ENCODE data around the gene FHOD3. TPM values are rescaled to one million over a fixed set of nuclear protein-coding genes. Genes with fewer than 3 reads are reported as not detected.
"Not testable (repeated sequence)": the region's sequence is repeated elsewhere in the genome, so short reads cannot be mapped to it uniquely, and the experiment has no call there.

FHOD3 gene
- polyA plus RNA-seq, 1 donor, result 42.9 TPM

DNA sequence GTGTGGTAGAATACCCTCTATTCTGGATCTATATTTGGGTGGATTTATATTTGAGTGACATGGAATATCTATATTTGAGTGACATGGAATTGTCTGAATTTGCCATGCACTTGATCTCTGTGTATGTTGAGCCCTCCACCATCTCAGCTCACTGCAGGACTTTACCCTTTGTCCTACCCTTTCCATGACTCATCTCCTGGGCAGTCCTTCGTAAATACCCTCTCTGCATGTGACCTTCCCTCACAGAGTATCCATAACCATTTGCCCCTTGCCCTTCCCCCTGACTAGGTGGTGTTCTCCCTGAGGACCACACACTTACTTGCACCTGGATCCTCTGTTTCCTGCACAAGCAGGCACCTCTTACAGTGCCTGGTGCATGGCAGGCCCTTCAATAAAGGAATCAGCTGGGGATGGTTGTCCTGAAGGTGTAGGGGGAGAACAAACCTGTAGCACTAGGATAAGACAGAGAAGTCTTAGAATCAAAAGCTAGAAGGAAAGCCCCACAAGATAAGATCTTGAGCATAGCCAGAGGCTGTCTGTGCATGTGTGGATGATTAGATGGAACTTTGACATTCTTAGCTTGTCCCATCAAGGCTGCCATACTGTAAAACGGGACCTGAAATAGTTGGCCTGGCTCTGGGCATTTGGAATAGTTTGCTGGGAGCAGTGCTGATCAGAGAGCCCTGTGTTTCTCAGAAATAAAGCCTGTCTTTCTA lies 230.4 kb downstream of the FHOD3 start:
- DNase-seq, result no peak

DNA sequence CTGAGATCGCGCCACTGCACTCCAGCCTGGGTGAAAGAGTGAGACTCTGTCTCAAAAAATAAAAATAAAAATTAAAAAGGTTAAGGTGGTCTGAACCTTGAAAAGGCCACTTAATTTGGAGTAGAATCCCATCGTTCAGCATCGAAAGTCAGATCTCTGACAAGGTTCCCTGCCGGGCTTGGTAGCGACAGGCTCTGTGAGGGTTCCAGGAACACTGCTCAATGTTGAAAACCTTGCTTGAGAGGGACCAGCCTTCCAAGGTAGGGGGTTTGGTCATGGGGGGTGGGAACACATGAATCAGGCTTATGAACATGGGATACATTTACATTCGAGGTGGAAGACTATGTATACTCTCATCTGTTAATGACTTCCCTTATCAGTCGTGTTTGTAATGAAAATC lies 232.2 kb downstream of the FHOD3 start:
- no peak for DNase-seq

DNA sequence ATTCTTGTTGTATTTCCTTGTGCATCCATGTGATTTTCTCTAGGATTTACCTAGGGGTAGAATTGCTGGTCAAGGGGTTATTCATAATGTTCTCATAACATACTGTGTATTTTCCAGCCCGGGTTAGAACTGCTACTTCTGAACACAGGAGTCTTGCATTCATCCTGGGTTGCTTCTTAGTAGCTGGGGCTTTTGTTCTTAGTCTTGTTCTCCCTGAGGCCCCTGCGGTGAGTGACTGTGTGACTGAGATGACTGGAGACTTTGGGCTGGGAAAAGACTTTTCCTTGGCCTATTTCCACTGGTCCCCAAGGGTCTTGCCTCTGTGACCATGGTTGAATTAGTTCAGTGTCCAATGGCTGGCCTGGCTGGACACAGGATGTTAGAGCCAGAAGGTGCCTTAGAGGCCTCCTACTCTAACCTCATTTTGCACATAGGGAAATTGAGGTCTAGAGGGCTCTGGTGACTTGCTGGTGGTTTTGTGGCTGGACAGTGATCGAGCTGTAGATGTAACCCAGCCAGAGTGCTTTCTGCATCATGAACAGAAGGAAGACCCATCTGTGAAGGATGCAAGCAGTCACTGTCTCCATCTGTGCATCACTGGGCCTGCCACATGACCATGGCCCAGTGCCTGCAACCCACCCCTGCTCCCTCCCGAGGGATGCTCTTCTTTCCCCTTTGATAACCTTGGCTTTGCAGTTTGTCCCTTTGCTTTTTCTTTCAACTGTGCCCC lies 233.3 kb downstream of the FHOD3 start:
- no peak for DNase-seq

DNA sequence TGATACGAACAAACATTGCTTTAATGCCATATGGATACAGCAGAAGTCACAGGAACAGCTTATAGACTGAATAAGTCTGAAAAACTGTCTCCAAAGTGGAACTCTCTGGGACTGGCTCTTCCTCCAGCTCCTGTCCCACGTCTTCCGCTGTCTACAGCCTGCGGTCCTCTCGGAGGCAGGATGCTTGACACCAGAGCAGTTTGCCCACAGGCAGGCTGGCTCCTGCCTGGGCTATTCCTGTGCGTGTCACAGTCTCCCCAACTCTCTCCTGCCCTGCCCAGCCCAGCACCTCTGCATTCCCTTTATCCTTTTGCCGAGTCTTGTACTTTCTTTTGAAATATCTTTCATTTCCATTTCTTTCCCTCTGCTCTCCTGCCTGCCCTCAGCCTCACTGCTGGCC lies 234.1 kb downstream of the FHOD3 start:
- DNase-seq, result no peak

DNA sequence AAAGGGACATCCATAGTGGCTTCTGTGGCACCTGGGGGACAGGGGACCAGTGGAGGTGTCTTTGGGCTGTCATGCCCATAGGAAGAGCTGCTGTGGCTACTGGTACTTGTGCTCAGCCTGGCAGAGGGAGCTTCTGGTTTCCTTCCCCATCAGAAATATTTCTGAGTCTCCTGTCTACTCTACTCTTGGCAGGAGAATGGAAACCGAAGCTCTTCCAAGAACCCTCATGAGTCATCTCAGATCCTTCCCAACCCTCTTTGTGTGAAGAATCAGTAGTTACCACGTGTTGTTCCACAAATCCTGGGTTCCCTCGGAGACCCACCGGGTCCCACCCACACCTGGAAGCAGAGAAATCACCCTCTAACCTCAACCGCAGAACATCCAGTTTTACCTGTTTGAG lies 234.9 kb downstream of the FHOD3 start:
- DNase-seq, result no peak

DNA sequence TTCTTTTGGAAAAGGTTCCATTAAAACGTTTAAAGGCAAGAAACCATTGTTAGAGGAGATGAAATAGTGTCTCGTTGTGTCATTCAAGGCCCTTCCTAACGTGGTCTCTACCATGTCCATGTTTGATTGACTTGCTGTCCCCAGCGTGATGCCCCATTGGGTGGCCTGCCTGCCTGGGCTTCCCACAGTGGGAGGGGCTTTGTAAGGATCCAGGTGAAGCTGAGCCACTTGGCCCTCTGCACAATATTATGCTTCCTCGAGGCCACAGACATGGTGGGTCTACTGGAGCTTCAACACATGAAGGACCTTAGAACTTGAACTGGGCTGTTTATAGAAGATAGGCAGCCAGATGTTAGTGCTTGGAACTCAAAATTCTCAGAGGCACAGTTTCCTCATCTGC lies 235.3 kb downstream of the FHOD3 start:
- no peak for DNase-seq

DNA sequence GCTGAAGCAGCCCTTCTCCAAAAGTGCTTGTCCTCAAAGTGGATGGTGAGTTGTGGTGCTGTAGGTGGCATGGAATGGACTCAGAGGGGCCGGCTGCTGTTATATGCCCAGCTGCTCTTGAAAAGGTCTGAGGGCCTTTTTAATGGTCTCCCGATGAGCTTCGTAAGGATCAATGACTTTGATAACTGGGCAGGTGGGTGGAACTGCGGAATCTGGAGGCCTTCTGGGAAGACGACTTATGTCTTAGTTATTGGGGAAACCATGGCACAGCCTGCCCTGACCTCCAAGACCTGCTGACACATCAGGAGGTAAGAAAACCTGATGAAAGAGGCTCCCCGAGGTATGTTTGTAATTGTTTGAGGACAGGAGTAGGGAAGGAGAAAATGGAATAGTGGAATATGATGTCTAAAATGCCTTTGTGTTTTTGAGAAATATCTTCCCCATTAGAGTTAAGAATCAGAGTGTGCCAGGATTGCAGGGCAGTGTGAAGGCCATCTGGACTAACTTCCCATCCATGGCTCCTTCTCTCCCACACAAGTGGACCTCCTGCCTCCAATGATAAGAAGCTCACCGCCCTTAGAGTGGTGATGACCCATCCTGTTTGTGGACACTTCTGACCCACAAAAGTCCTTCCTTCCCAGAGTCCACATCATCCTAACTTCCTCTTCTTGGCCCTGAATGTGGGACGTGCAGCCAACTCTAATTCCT lies 236.1 kb downstream of the FHOD3 start:
- no peak for DNase-seq

DNA sequence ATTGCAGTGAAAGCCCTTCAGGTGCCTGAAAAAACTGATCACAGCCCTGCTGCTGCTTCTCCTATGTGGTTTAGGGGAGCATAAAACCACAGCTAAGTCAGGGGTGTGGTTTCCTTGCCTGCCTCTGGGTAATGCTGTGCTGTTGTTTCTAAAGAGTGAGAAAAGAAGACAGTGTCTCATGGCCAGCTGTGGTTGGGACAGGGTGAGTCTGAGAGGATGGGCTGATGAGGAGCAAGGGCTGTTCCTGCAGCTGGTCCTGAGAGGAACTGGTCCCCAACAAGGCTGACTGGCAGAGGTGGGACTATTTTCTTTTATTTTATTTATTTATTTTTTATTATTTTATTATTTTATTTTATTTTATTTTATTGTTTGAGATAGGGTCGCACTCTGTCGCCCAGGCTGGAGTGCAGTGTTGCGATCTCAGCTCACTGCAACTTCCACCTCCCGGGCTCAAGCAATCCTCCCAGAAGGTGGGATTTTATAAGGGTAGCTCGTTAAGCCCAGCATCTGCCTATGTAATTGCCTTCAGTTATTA lies 236.7 kb downstream of the FHOD3 start:
- no peak for DNase-seq

DNA sequence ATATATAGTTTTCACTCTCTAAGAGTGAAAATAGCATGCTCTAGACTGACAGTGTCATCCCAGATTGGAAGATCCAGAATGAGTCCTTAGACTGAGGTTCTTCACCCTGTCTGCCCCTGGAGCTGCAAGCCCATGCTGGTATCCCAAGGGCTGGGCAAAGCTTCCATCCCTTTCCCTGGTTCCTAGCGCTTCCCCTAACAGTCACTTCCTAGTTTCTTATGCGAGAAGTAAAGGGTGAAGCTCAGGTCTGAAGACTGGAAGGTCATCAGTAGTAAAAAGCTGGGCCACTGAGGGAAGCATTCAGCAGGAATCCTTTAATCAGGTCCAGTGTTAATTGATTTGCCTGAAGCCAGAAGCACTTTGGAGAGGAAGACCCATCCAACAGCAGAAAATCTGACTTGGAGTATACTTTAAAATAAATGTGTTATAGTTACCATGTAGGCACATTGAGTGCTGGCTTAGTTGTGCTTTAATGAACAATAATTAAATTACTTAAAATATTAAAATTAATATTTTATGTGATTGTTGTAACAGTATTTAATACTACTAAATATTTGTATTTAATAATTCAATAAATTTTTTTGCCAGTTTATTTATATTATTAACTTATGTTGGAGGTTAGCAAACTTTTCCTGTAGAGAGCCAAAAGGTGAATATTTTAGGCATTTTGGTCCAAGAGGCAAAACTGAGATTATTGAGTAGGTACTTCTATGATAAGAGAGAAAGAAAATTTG lies 237.9 kb downstream of the FHOD3 start:
- DNase-seq, result no peak

DNA sequence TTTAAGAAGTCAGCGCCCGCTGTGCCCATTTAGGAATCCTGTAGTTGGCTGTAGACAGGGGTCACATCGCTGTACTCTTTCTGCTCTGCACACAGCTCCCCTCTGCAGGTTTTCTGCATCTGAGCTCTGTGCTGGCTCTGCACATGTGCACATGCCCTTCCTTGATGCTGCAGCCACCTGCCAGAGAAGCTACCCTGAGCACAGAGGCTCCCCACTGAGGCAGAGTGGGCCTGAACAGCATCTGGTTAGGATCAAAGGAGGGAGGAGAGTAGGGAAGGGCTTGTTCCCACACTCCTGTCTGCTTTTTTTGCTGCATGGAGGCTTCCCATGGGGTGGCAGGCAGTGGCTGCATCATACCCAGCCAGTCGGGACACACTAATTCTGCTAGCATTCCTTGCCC lies 238.9 kb downstream of the FHOD3 start:
- no peak for DNase-seq

DNA sequence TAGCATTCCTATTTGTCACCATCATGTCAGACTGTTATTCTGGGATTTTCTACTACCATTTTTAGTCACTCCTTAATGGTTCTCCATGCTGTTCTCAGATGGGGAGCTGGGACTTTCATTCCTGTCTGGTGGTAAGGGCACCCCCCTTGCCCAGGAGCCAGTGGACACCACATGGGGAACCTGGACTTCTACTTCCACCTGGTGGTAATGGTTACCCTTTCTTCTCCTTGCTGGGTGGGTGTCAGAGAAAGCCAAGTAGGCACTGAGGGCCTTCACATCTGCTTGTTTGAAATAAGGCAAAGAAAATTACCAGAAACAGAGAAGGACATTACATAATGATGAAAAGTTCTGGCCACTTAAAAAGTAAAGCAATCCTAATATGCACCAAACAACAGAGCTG lies 239.8 kb downstream of the FHOD3 start:
- DNase-seq, result no peak

DNA sequence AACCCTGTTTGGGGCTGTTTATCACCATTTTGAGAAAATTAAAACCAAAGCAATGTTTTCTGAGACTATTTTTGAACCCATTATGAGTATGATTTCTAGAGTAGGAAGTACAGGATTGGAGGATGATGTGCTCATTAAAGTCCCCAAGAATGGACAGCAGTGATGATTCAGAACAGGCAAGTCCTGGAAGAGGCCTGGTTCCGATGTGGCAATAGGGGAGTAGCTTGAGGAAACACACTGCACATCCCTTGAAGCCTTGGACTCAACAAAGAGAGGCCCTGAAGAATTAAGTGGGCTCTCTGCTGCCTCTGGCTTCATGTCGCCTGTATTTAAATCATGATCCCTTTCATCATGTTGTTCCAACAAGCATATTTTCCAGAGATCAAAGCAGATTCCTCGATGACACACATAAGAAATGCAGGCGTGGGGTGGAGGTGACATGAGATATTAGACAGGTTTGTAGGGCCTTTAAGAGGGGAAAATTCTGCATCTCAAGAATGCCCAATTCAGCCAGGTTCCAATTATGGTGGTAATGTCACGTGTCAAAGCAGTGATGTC lies 242.2 kb downstream of the FHOD3 start:
- no peak for DNase-seq

DNA sequence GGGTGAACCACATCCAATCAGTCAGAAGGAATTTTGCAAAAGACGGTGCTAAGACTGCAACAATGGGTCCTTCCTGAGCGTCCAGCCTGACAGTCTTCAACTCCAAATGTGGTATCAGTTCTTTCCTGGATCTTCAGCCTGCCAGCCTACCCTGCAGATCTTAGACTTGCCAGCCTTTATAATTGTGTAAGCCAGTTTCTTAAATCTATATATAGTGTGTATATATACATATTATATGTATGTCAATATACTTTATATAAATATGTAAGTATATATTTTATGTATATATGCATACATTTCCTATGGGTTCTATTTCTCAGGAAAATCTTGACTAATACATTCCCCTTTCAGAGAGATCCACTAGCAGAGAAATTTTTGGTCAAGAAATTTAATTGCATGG lies 245.5 kb downstream of the FHOD3 start:
- DNase-seq, result no peak

DNA sequence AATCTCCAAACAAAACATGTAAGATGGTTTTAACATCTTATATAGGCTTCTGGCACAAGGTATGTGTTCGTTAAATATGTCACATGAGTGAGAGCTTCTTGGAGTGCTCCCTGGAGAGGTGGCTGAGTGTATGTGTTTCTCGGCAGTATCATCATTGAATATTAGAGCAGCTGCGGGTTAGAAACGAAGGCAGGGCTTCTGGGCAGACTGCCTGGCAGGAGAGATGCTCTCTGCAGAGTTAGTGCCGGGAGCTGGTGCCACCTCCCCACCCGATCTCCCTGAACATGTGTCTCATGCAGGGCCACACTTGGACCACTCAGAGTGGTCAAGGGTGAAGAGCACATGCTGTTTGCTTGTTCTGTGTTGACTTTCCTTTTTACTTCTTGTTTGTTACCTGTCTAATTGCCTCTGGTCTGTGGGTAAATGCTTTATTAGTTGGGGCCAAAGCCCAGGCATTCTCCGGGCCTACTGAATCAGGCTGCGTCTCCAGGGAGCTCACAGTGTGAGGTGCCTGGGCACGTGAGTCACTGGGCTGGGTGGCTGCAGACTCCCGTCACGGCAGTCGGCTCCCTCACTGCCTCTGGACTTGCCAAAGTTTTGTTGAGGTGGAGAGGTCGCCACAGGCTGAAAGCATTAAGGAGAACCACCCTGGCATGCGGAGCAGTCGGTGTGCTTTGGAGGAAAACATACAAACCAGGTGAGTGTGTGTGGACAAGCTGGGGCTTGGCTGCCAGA lies 246.6 kb downstream of the FHOD3 start:
- DNase-seq, result no peak

DNA sequence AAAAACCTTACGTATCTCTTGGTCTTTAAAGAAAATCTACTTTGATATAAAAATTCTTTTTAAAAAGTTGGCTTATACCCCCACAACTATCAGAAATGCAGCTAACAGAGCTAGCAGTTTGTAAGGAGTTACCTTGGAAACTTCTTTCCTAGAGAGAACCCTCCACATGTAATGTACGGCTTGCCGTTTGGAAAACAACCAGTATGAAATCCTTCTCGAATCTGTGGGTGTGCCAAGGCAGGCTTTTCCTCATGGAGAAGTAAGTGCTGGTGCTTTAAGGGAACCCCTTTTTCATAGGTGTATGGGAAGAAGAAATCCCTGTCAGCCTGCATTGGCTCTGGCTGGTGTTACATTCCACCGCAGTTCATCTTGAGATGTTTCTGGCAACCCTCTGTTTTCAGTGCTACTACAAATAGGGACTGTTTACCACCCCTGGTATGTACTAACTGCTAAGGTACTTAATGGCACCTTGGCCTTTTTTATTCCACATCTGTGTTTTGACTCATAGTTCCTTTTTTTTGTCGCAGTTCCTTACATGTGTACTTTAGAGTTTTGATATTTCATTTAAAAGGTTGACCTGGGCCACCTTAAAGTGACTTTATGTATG lies 248.4 kb downstream of the FHOD3 start:
- no peak for DNase-seq

DNA sequence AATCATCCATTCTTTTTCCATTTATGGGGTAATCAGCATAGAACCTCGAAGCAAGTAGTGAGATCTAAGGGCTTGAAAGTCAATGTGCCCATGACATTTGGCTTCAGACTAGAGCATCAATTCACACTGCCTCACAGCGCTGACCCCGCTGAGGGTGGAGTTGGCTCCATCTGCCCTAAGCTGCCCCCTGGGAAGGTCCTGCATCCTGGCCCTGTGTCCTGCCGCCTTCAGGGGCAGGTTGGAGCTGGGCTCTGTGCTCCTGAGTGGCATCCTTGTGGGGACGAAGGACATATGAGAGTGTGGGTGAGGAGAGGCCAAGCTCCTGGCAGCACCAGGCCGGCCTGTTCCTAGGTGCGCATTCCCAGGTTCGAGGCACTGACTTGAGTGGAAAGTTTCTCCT lies 249.4 kb downstream of the FHOD3 start:
- no peak for DNase-seq

DNA sequence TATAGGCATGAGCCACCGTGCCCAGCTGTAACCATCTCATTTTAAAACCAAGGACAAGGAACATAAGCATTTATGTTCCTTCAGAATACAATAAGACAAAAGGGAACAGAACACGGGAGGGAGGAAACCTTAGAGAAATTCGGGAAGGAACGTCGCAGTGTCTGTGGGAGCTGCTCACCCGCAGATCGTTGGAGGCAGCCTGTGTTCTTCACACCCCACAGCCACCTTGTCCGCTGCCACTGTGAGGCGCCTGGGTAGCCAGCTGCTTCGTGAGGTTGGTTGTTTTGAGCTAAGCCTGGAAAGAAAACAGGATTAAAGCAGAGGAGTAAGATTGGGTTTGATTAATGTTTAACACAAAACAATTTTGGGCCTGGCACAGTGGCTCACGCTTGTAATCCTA lies 250.0 kb downstream of the FHOD3 start:
- no peak for DNase-seq

DNA sequence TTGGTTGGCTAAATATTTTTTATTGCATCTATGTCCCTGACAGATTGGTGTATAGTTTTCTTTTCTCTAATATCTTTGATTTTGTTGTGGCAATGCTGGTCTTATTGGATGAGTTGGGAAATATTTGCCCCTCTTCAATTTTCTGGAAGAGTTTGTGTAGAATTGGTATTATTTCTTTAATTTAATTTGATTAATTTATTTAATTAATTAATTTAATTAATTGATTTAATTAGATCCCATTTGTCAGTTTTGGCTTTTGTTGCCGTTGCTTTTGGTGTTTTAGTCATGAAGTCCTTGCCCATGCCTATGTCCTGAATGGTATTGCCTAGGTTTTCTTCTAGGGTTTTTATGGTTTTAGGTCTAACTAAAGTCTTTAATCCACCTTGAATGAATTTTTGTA lies 253.8 kb downstream of the FHOD3 start:
- not testable (repeated sequence) for DNase-seq

DNA sequence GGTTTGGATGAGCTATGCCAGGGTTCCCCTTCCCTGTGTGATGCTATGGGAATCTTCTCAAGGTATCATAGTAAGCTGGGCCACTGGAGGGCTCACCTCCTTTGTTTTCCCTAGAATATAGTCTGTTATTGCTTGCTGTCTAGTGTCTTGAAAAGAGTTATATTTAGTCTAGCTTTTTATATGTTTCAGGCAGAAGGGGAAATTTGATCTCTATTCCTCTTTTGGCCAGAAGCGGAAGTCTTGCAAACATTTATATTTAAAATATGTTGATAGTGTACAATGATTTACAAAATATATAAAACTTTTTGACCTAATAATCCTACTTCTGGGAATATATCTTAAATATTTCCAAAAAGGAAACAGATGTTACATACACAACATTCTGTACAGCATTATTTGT lies 260.7 kb downstream of the FHOD3 start:
- DNase-seq, result no peak

DNA sequence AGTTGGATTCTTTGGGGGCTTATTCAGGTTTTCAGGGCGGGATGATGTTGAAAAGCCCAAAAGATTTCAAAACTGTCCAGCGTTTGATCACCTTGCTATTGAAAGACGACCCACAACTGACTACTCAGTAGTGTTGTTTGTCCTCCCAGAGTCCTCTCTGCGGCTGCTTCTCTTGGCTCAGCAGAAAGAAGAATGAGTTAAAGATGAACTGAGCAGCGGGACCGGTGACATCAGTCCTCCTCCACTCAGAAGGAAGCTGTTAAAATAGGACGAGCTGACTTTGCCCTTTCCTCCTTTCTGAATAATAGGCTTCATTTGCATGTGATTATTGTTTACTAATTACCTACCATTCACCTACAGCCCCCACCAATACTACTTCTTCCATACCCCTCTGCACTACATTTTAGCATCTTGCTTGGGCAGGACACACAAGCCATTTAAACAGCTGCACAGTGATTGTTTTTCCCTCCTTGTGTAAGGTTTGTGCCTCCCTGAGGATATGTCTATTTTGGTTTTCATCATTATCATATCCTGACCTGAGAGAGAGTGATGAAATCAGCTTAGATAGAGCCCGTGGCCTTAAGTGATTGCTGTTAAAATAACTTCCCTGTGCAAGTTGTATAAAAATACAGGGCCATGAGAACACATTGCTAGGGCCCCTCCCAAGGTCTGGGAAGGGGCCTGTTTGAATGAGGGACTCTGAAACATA lies 261.8 kb downstream of the FHOD3 start:
- no peak for DNase-seq

DNA sequence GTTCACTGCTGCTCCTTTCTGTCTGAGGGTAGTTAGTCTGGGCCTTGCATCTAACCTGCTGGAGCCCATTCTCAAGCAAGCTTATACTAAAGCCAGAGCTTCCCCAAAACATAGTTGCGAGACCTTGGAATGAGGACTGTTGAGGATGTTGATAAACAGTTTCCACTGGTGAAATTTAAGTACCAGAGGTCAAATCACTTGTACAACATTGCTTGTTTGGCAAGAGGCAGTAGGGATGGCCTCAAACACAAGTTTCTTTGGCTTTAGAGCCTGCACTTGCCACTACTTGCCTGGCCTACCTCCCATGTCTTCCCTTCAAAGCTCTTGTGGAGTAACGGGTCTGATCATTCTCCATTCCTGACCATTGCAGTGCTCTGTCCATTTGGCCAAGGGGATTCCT lies 262.7 kb downstream of the FHOD3 start:
- DNase-seq, result no peak
